ENCODE measurements around the gene IRF7.

DNA sequence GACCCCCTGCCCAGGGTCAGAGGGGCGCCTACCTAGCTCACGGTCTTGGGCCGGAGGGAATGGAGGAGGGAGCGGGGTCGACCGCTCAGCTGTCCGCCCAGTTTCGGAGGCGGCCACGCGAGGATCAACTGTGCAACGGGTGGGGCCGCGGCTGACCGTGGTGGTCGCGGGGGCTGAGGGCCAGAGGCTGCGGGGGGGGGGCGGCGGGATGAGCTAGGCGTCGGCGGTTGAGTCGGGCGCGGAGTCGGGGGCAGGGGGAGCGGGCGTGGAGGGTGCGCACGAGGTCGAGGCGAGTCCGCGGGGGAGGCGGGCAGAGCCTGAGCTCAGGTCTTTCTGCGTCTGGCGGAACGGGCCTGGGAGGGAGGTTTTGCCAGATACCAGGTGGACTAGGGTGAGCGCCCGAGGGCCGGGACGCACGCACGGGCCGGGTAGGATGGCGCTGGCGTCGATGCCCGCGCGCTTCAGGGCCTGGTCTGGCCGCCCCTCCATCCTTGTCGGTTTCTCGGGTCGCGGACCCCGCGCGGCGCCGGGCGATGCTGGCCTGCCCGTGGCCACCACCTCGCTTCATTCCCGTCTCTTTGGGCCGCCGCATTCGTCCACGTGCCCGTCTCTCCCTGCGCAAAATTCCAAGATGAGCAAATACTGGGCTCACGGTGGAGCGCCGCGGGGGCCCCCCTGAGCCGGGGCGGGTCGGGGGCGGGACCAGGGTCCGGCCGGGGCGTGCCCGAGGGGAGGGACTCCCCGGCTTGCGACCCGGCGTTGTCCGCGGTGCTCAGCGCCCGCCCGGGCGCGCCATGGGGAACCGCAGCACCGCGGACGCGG lies 21.0 kb upstream of the IRF7 start, which contains the start of gene DRD4:
- TF ChIP-seq POLR2A (IDR thresholded peaks at IDR 0.05), result no peak
- TF ChIP-seq, protein P1, sequence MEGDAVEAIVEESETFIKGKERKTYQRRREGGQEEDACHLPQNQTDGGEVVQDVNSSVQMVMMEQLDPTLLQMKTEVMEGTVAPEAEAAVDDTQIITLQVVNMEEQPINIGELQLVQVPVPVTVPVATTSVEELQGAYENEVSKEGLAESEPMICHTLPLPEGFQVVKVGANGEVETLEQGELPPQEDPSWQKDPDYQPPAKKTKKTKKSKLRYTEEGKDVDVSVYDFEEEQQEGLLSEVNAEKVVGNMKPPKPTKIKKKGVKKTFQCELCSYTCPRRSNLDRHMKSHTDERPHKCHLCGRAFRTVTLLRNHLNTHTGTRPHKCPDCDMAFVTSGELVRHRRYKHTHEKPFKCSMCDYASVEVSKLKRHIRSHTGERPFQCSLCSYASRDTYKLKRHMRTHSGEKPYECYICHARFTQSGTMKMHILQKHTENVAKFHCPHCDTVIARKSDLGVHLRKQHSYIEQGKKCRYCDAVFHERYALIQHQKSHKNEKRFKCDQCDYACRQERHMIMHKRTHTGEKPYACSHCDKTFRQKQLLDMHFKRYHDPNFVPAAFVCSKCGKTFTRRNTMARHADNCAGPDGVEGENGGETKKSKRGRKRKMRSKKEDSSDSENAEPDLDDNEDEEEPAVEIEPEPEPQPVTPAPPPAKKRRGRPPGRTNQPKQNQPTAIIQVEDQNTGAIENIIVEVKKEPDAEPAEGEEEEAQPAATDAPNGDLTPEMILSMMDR (IDR thresholded peaks at IDR 0.05), result no peak

Measured in breast epithelium (tissue), 3 donors.